Lower leg skin (tissue), 3 donors: Measurements from ENCODE around the gene STXBP1.

Source experiments
- POLR2A ChIP-seq, 2 donors: fragments of 450-650 bp; IDR thresholded peaks; one replicate each; pipeline ENCODE4 v1.6.1; 2016 to 2017; ENCODE audit warnings: antibody characterized with exemption in 2 of 2, mild to moderate bottlenecking in 1 of 2, moderate library complexity in 1 of 2
- TF ChIP-seq, protein P1 (sequence below), 3 donors: fragments of 450-650 bp; IDR thresholded peaks; one replicate each; pipeline ENCODE4 v1.5.1; 2016; ENCODE audit warnings: antibody characterized with exemption in 3 of 3, mild to moderate bottlenecking in 3 of 3, moderate library complexity in 2 of 3

DNA sequence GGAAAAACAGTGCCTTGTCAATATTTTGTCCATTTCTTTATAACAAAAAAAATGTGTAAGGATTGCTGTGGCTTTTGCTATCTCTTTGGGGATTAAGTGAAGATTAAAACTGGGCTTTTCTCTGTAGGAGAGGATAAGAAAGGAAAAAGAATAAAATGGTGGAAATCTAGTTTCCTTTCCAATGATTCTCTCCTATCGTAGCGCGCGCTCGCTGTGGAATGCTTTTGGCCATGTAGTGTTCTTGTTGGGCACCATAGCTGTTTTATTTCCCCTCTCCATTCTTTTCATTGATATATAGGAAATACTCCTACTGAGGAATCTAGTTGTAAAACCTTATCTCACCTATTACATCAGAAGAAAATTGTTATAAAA is 1.5 kb downstream of the STXBP1 start:
- TF ChIP-seq, protein P1, sequence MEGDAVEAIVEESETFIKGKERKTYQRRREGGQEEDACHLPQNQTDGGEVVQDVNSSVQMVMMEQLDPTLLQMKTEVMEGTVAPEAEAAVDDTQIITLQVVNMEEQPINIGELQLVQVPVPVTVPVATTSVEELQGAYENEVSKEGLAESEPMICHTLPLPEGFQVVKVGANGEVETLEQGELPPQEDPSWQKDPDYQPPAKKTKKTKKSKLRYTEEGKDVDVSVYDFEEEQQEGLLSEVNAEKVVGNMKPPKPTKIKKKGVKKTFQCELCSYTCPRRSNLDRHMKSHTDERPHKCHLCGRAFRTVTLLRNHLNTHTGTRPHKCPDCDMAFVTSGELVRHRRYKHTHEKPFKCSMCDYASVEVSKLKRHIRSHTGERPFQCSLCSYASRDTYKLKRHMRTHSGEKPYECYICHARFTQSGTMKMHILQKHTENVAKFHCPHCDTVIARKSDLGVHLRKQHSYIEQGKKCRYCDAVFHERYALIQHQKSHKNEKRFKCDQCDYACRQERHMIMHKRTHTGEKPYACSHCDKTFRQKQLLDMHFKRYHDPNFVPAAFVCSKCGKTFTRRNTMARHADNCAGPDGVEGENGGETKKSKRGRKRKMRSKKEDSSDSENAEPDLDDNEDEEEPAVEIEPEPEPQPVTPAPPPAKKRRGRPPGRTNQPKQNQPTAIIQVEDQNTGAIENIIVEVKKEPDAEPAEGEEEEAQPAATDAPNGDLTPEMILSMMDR (IDR thresholded peaks at IDR 0.05): no peak
- no peak for TF ChIP-seq POLR2A (IDR thresholded peaks at IDR 0.05)
